Measurements from ENCODE around the gene FOLR1. TPM values are rescaled to one million over a fixed set of nuclear protein-coding genes. Genes with fewer than 3 reads are reported as not detected.
A peak's percentile ranks its signal among the peaks of the same experiment; 100 is the strongest.

The FOLR1 gene
- polyA plus RNA-seq, 6 donors from 2014 or later = not detected

DNA sequence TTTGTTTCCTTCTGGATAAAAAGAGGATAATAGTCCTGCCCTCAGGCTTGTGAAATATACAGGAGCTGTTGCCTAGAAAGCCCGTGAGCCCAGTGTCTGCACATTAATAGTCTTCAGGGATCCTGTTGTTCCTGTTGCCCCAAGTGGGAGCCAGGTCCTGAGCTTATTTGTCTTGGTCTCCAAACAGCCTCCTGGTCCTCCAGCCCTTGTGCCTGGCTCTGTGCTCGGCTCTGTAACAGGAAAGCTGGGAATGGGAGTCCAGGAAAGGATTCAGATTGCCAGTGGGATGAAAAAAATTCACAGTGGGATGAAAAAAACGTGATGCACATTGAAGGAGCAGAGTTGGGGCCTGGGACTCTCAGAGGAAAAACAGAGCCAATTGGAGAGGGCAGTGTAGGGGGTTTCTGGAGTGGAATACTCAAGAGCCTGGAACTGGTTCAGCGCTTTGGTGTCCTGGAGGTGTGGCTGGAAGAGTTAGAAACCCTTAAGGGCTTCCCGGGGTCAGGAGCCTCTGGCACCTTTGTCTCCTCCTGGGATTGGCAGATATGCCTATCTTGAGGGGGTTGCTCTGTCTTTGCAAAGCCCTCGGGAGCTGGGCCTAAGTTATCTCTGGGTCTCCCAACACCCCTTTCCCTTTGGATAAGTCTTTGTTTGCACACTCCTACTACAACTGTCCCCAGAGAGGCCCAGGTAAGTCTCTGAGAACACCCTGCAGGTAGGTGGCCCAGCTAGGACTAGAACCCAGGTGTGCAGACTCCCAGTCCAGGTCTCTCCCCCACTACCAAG is 30.4 kb downstream of the FOLR1 start:
- Mint-ChIP-seq H3K9me3 (no peaks in the 10 kb centered on the region), H3K27ac (peak overlapping the region; percentile 90 to 99 (median 96)), H3K4me1 (peaks cover 39 to 64% (median 61%) of the 10 kb centered on the region in 3 donors), H3K36me3 (no peaks in the 10 kb centered on the region), H3K27me3 (no peaks in the 10 kb centered on the region), H3K4me3 (peak overlapping the region; percentile 91 to 99 (median 94))
- ATAC-seq (ENCODE audit: low read depth in 2 of 2) (no peak), DNase-seq (no peak)

DNA sequence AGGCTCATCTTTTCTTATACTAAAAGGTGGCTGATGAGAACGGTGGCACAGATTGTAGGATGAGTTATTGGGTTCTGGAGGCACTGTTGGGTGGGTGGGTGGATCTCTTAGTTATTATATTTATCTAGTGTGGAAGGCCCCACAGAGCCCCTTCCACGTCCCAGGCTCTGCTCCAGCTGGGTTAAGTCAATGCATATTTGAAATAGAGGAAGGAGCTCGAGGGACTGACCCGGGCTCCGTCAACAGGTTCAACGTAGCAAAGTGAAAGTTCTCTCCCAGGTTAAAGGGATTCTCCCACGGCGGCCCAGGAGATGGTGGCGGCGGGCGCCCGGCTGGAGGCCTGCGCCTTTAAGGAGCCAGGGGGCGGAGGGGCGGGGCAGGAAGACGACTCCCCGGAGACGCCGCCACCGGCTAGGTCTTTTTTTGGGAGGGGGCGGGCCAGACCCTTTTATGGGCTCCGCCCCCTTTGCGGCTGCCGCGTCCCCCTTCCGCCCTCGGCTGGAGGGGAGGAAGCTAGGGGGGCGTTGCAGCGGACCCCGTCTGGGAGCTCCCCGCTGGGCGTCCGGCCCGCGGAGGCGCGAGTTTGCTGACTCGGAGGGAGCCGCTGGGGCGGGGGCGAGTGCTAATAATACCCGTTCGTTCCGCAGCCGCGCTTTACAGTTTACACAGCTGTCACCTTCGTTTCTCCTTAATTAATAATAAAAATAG is 31.1 kb downstream of the FOLR1 start:
- peak; percentile 96 for DNase-seq
- Mint-ChIP-seq H3K9me3 (no peaks in the 10 kb centered on the region), H3K36me3 (no peaks in the 10 kb centered on the region), H3K27ac (peak overlapping the region; percentile 90 to 99 (median 96)), H3K4me3 (peak overlapping the region; percentile 91 to 99 (median 94)), H3K4me1 (peaks cover 31 to 56% (median 54%) of the 10 kb centered on the region in 3 donors), H3K27me3 (no peaks in the 10 kb centered on the region)
- ATAC-seq (ENCODE audit: low read depth in 2 of 2) = peak; percentile 67 to 70

- peak; percentile 58 for DNase-seq
- peaks cover 33 to 51% (median 50%) of the 10 kb centered on the region in 3 donors for H3K4me1 Mint-ChIP-seq
- peak overlapping the region; percentile 93 to 99 (median 96) for H3K4me3 Mint-ChIP-seq
- H3K9me3 Mint-ChIP-seq = no peaks in the 10 kb centered on the region
- ATAC-seq (ENCODE audit: low read depth in 2 of 2) = peak; percentile 43
- H3K36me3 Mint-ChIP-seq = peaks cover 0 to 2% of the 10 kb centered on the region in 2 donors
- H3K27ac Mint-ChIP-seq = peak overlapping the region; percentile 91 to 97 (median 95)
- no peaks in the 10 kb centered on the region for H3K27me3 Mint-ChIP-seq
Observed at GRCh38 chr11:72223615-72224563, 31.9 kb downstream of the FOLR1 start.

DNA sequence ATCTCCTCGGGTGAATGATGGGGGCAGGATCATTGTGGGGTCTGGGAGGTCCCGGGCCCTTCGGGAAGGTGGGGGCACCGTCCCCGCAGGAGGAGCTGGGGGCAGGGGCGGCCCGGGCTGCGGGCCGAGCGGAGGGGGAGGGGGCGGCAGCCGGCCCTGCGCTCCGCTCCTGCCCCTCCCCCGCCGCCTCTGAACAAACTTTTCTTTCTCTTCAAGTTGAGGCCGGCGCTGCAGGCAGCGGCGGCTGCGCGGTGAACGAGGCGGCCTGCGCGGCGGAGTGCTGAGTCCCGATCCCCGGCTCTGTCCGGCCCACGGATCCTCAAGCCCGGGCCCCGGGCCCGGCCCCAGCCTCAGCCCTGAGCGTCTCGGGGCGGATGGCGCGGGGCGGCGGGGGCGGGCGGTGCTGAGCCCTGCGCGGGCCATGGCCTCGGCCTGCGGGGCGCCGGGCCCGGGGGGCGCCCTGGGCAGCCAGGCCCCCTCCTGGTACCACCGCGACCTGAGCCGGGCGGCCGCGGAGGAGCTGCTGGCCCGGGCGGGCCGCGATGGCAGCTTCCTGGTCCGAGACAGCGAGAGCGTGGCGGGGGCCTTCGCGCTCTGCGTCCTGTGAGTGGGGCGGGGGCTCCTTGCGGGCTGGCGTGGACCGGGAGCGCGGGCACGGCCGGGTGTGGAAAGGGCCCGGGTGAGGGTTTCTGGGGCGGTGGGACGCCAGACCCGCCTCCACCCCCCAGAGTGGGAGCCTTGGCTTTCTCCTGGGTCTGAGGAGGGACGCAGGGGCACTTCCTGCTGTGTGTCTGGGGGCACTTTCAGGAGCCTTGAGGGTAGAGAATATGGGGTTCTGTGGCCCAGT is 32.8 kb downstream of the FOLR1 start, which contains the start of gene INPPL1:
INPPL1 (plus strand) TSS at position 204 of the 847 bp plus-strand sequence; CDS start at position 422, 218 bp downstream.
- Mint-ChIP-seq H3K4me3 (peak within 1 kb of the TSS; percentile 93 to 99 (median 96)), H3K4me1 (peaks cover 38 to 57% (median 50%) of the 10 kb centered on the region in 3 donors), H3K9me3 (no peaks in the 10 kb centered on the region), H3K27me3 (no peaks in the 10 kb centered on the region), H3K36me3 (peaks cover 0 to 8% of the 10 kb centered on the region in 2 donors), H3K27ac (peak within 1 kb of the TSS; percentile 92 to 98 (median 96))
- ATAC-seq (ENCODE audit: low read depth in 2 of 2) = peak; percentile 3 to 4
- peak; percentile 31 for DNase-seq

- ATAC-seq (ENCODE audit: low read depth in 2 of 2) (peak; percentile 19 to 24), DNase-seq (no peak)
- peaks cover 38 to 57% (median 48%) of the 10 kb centered on the region in 3 donors for H3K4me1 Mint-ChIP-seq
- peak overlapping the region; percentile 84 to 99 (median 92) for H3K4me3 Mint-ChIP-seq
- no peaks in the 10 kb centered on the region for H3K27me3 Mint-ChIP-seq
- no peaks in the 10 kb centered on the region for H3K9me3 Mint-ChIP-seq
- peak overlapping the region in 5 of 6 donors; percentile 94 to 98 (median 96) for H3K27ac Mint-ChIP-seq
- peaks cover 0 to 8% of the 10 kb centered on the region in 2 donors for H3K36me3 Mint-ChIP-seq
Observed at GRCh38 chr11:72225411-72225951, 33.5 kb downstream of the FOLR1 start.

- DNase-seq = no peak
Observed at GRCh38 chr11:72226701-72227100, 34.8 kb downstream of the FOLR1 start.

DNA sequence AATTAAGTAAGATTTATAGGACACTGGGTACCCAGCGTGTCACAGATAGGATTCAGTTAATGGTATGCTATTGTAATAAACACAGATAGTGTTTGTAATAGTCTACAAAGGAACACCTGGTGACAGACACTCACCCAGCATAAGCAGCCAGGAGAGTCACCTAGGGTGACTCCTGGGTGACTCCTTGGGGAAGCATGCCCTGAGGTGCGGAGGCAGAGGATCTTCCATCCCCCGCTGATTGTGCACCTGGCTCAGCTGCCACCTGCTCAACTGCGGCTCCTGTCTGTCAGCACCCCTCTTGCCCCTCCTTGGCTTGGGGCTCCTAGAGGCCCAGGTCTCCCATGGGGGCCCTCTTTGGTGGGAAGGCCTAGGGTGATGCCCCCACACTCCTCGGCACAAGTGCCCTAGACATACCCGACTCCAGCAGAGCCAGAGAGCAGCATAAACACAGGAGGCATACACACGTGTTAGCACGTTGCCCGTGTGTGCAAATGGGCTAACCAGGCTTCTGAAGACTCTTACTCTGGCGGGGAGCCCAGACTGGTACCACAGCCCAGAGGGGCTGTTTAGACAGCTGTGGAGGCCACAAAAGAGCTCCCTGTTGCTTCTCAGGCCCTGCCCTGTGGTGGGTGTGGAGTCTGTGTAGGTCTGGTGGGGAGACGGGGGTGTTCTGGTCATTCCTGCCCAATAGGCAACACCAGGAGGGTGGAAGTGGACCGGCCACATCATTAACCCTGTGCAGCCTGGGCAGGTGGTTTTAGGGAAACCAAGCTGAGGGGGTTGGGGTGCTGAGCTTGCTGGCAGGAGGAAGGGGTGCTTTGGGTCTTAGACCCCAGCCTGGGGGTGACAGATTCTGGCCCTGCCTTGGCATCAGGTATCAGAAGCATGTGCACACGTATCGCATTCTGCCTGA is 35.6 kb downstream of the FOLR1 start:
- peak overlapping the region in 3 of 8 donors; percentile 25 to 93 (median 35) for H3K4me3 Mint-ChIP-seq
- peak overlapping the region in 2 of 6 donors; percentile 59 to 68 for H3K27ac Mint-ChIP-seq
- DNase-seq = no peak

More at GRCh38 chr11:72226701-72227100, 34.8 kb downstream of the FOLR1 start:
- H3K9me3 Mint-ChIP-seq = no peaks in the 10 kb centered on the region
- H3K27ac Mint-ChIP-seq = peak overlapping the region in 1 of 6 donors; percentile 84
- H3K27me3 Mint-ChIP-seq = no peaks in the 10 kb centered on the region
- H3K4me3 Mint-ChIP-seq = peak overlapping the region in 3 of 8 donors; percentile 28 to 96 (median 93)
- peaks cover 0 to 8% of the 10 kb centered on the region in 2 donors for H3K36me3 Mint-ChIP-seq
- H3K4me1 Mint-ChIP-seq = peaks cover 30 to 47% (median 38%) of the 10 kb centered on the region in 3 donors
- no peak for ATAC-seq (ENCODE audit: low read depth in 2 of 2)

DNA sequence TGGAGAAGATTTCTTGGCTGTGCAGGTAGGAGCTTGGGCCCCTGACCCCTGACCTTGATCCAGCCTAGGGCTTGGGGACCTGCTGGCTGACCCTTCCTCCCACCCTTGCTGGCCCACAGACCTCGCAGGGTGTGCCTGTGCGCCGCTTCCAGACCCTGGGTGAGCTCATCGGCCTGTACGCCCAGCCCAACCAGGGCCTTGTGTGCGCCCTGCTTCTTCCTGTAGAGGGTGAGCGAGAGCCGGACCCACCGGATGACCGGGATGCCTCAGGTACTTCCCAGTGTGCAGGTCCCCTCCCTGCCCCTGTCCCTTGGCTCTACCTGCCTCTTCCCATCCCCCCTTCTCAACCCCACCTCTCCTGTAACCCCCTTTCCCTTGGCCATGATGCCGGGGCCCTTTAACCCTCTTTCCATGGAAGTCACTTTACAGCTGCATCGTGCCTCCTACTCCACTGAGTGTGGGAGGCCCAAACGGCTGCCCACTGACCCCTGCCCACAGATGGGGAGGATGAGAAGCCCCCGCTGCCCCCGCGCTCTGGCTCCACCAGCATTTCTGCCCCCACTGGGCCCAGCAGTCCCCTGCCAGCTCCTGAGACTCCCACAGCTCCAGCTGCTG is 36.4 kb downstream of the FOLR1 start:
- peaks cover 0 to 15% of the 10 kb centered on the region in 2 donors for H3K36me3 Mint-ChIP-seq
- peak overlapping the region in 2 of 6 donors; percentile 46 to 59 for H3K27ac Mint-ChIP-seq
- H3K9me3 Mint-ChIP-seq = no peaks in the 10 kb centered on the region
- H3K27me3 Mint-ChIP-seq = no peaks in the 10 kb centered on the region
- H3K4me1 Mint-ChIP-seq = peaks cover 28 to 46% (median 32%) of the 10 kb centered on the region in 3 donors
- no peak for ATAC-seq (ENCODE audit: low read depth in 2 of 2)
- no peak overlapping the region for H3K4me3 Mint-ChIP-seq
- no peak for DNase-seq

More for the DNA sequence above, 35.6 kb downstream of the FOLR1 start:
- Mint-ChIP-seq H3K9me3 (no peaks in the 10 kb centered on the region), H3K36me3 (peaks cover 0 to 13% of the 10 kb centered on the region in 2 donors), H3K4me1 (peaks cover 27 to 44% (median 35%) of the 10 kb centered on the region in 3 donors), H3K27me3 (no peaks in the 10 kb centered on the region)
- ATAC-seq (ENCODE audit: low read depth in 2 of 2) = no peak

DNA sequence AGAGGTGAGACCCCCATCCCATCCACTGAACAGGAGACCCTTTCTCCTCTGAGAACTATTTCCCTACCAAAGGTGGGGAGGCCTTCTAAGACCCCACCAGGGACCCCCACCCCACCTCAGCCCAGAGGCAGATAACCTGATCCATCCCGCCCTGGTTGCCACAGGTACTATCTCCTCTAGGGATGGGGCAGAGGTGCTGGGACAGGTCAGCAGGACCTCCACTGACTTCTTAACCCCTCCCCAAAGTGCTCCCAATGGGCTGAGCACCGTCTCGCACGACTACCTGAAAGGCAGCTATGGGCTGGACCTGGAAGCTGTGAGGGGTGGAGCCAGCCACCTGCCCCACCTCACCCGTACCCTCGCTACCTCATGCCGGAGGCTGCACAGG is 36.9 kb downstream of the FOLR1 start:
- no peak for ATAC-seq (ENCODE audit: low read depth in 2 of 2)
- Mint-ChIP-seq H3K9me3 (no peaks in the 10 kb centered on the region), H3K36me3 (peaks cover 0 to 16% of the 10 kb centered on the region in 2 donors), H3K4me1 (peaks cover 33 to 51% (median 37%) of the 10 kb centered on the region in 3 donors), H3K27ac (peak overlapping the region in 2 of 6 donors; percentile 46 to 65), H3K4me3 (peak overlapping the region in 1 of 8 donors; percentile 81), H3K27me3 (no peaks in the 10 kb centered on the region)
- no peak for DNase-seq

- Mint-ChIP-seq H3K36me3 (peaks cover 0 to 22% of the 10 kb centered on the region in 2 donors), H3K27me3 (no peaks in the 10 kb centered on the region), H3K9me3 (no peaks in the 10 kb centered on the region), H3K27ac (peak overlapping the region in 2 of 6 donors; percentile 46 to 78), H3K4me1 (peaks cover 32 to 51% (median 39%) of the 10 kb centered on the region in 3 donors), H3K4me3 (peak overlapping the region in 1 of 8 donors; percentile 81)
- DNase-seq (no peak), ATAC-seq (ENCODE audit: low read depth in 2 of 2) (no peak)
Observed at GRCh38 chr11:72229336-72229924, 37.5 kb downstream of the FOLR1 start.
